Progenitor cell of endocrine pancreas (in vitro differentiated cells): ENCODE results near the gene TMEM235. TPM values are rescaled to one million over a fixed set of nuclear protein-coding genes. Genes with fewer than 3 reads are reported as not detected.
A peak's percentile ranks its signal among the peaks of the same experiment; 100 is the strongest.
"Not testable (repeated sequence)": the region's sequence is repeated elsewhere in the genome, so short reads cannot be mapped to it uniquely, and the experiment has no call there.

Experiments
- DNase-seq: peaks from one replicate; pipeline ENCODE4 v3.0.0; 2021; ENCODE audit warnings: low spot score; ENCODE audit not compliant: unreplicated experiment
- H3K27ac Mint-ChIP-seq: 2 replicates; pipeline ENCODE4 v1.8.0; 2021; ENCODE audit warnings: mild to moderate bottlenecking, moderate library complexity, mixed read lengths
- H3K27me3 Mint-ChIP-seq: 2 replicates; pipeline ENCODE4 v1.8.0; 2021; ENCODE audit warnings: mixed read lengths
- H3K36me3 Mint-ChIP-seq: 2 replicates; pipeline ENCODE4 v1.8.0; 2022; ENCODE audit warnings: mixed read lengths; ENCODE audit not compliant: insufficient read depth
- H3K4me1 Mint-ChIP-seq: 2 replicates; pipeline ENCODE4 v1.8.0; 2021; ENCODE audit warnings: low read depth, mixed read lengths
- H3K4me3 Mint-ChIP-seq: 2 replicates; pipeline ENCODE4 v1.8.0; 2021; ENCODE audit warnings: low read depth, mild to moderate bottlenecking, moderate library complexity, mixed read lengths
- H3K9me3 Mint-ChIP-seq: 2 replicates; pipeline ENCODE4 v1.8.0; 2021; ENCODE audit warnings: low read depth, mixed read lengths
- total RNA-seq: library from RNA; stranded (reverse); gene quantifications from 2 replicates; pipeline ENCODE4 v1.2.1, GENCODE V29; 2021
- TF ChIP-seq, protein P1 (sequence below): fragments of 200-600 bp; sonication (generic); IDR thresholded peaks from one replicate; pipeline ENCODE4 v1.5.0; 2021; ENCODE audit warnings: antibody characterized with exemption, mild to moderate bottlenecking; ENCODE audit not compliant: unreplicated experiment

Gene TMEM235
- total RNA-seq, 1 donor from 2014 or later: not detected

- TF ChIP-seq, protein P1, sequence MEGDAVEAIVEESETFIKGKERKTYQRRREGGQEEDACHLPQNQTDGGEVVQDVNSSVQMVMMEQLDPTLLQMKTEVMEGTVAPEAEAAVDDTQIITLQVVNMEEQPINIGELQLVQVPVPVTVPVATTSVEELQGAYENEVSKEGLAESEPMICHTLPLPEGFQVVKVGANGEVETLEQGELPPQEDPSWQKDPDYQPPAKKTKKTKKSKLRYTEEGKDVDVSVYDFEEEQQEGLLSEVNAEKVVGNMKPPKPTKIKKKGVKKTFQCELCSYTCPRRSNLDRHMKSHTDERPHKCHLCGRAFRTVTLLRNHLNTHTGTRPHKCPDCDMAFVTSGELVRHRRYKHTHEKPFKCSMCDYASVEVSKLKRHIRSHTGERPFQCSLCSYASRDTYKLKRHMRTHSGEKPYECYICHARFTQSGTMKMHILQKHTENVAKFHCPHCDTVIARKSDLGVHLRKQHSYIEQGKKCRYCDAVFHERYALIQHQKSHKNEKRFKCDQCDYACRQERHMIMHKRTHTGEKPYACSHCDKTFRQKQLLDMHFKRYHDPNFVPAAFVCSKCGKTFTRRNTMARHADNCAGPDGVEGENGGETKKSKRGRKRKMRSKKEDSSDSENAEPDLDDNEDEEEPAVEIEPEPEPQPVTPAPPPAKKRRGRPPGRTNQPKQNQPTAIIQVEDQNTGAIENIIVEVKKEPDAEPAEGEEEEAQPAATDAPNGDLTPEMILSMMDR: no peak
- peaks cover 13% of the 10 kb centered on the region for H3K4me1 Mint-ChIP-seq
- H3K27me3 Mint-ChIP-seq: peaks cover 4% of the 10 kb centered on the region
- H3K4me3 Mint-ChIP-seq: no peak overlapping the region
- H3K9me3 Mint-ChIP-seq: no peaks in the 10 kb centered on the region
- no peaks in the 10 kb centered on the region for H3K36me3 Mint-ChIP-seq
- no peak overlapping the region for H3K27ac Mint-ChIP-seq
- no peak for DNase-seq
Measured at GRCh38 chr17:78251773-78252103, 20.3 kb downstream of the TMEM235 start.

DNA sequence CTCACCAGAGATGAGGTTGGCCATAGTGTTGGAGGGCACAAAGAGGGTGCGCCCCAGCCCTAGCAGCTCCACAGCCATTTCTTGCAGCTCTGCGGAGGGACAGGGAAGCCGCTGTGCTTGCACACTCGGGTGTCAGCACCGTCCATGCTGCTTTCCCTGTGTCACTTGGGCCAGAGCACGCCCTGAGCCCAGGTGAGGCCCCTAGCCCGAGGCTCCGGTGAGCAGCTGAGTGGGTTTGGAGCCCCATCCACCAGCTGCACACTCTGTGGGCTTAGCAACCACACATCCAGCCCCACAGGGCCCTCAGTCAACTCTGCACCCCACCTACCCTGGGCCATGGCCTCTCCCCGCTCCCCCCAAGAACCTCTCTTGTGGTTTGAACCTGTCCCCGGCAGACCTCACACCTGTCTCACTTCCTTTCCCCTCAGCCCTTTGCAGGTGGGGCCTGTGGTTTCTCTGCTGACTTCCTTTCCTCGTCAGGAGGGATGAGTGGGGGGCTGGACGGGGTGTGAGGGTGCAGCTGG, 20.7 kb downstream of the TMEM235 start:
- peaks cover 15% of the 10 kb centered on the region for H3K4me1 Mint-ChIP-seq
- no peak overlapping the region for H3K27ac Mint-ChIP-seq
- no peaks in the 10 kb centered on the region for H3K9me3 Mint-ChIP-seq
- no peak for DNase-seq
- TF ChIP-seq, protein P1: no peak
- H3K4me3 Mint-ChIP-seq: no peak overlapping the region
- H3K36me3 Mint-ChIP-seq: no peaks in the 10 kb centered on the region
- H3K27me3 Mint-ChIP-seq: peaks cover 3% of the 10 kb centered on the region

DNA sequence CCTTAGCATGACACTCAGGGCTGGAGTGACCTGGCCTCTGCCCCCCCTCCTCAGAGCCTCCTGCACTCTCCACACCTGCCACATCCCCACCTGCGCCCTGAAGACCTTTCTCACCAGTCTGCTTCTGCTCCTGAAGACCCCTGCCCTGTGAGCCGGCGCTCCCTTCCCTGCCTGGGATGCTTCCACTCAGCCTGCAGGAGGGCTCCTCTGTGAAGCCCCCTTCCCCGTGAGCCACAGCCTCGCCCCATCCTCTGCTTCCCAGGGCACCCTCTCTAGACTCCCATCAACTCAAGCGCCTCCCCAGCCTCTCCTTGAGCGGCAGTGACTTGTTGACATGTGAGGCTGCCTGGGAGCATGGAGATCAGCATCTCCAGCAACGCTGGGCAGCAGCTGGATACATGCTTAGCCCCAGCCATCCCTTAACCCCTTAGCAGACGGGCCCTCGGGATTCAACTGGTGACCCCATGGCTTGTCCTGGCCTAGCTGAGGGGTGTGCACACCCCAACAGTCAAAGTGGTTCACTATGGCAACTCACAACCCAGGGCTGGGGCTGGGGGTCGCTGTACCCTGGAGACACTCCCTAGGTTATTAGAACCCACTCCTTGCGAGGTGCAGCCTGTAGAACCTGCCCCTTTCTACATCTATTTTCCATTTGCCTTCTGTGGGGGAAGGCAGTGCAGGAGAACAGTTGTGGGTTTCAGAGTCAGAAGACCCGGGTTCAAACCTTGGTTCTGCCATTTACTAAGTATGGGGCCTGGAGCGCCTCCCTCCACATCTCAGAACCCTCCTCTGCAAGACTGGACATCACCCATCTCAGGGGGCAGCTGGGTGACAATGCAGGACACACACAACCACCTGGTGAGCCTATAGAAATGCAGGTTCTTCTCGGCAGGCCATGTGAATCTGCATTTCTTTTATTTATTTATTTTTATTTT, 21.5 kb downstream of the TMEM235 start:
- TF ChIP-seq, protein P1: no peak
- H3K4me3 Mint-ChIP-seq: peak overlapping the region; percentile 63
- no peaks in the 10 kb centered on the region for H3K27me3 Mint-ChIP-seq
- H3K27ac Mint-ChIP-seq: no peak overlapping the region
- peaks cover 22% of the 10 kb centered on the region for H3K4me1 Mint-ChIP-seq
- H3K9me3 Mint-ChIP-seq: no peaks in the 10 kb centered on the region
- no peak for DNase-seq
- H3K36me3 Mint-ChIP-seq: no peaks in the 10 kb centered on the region

DNA sequence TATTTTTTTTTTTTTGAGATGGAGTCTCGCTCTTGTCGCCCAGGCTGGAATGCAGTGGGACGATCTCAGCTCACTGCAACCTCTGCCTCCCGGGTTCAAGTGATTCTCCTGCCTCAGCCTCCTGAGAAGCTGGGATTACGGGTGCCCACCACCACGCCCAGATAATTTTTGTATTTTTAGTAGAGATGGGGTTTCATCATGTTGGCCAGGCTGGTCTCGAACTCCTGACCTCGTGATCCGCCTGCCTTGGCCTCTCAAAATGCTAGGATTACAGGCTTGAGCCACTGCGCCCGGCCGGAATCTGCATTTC, 22.2 kb downstream of the TMEM235 start:
- H3K9me3 Mint-ChIP-seq, H3K36me3 Mint-ChIP-seq: not testable (repeated sequence)
- H3K4me1 Mint-ChIP-seq: peaks cover 25% of the 10 kb centered on the region

DNA sequence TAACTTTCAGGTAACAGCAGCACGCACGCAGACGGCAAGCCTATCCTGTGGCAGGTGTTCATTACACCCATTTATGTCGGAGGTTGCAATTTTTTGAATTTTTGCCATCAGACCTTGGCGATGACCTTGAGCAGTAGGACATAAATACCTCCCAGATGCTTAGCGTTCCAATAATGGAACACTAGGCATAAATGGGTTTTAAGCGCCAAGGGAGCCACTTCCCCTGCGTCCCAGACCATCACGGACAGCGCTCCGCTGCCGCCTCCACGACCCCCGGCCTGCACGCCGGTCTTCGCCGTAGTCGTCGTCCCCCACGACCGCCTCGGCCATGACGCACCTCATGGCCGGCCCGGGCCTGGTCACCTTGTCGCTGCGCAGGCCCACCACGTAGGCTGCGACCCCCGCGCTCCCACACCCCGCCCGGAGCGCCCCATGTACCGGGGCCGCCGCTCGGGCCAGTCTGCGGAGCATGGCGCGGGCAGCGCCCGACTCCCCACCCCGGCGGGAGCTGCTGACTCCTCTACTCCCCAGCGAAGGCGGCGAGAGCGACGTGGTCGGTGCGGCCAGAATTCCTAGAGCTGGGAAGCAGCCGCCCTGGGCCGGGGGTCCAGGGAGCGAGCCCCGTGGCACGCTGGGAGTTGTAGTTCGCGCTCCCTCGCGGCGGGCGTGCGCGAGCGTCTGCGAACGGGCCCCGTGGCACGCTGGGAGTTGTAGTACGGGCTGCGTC, 22.7 kb downstream of the TMEM235 start:
- Mint-ChIP-seq H3K27ac (peak overlapping the region; percentile 96), H3K9me3 (no peaks in the 10 kb centered on the region), H3K27me3 (no peaks in the 10 kb centered on the region), H3K4me1 (peaks cover 25% of the 10 kb centered on the region), H3K36me3 (no peaks in the 10 kb centered on the region), H3K4me3 (peak overlapping the region; percentile 70)
- TF ChIP-seq, protein P1: no peak
- peak; percentile 84 for DNase-seq

More for the DNA sequence above, 22.2 kb downstream of the TMEM235 start:
- not testable (repeated sequence) for DNase-seq, H3K27me3 Mint-ChIP-seq
- peak overlapping the region; percentile 70 for H3K4me3 Mint-ChIP-seq
- H3K27ac Mint-ChIP-seq: peak overlapping the region; percentile 83
